Upper lobe of left lung (tissue), 4 donors: ENCODE results near the gene TMIGD1.

Experiments used
- EP300 ChIP-seq, 4 donors: sonication (generic); formaldehyde crosslinking; IDR thresholded peaks; one replicate each; pipeline ENCODE4 v1.5.1; 2017; ENCODE audit warnings: antibody characterized with exemption in 4 of 4, control low read depth in 2 of 4
- POLR2A ChIP-seq, 4 donors: fragments of 450-650 bp; IDR thresholded peaks; one replicate each; pipeline ENCODE4 v1.5.1; 2016 to 2017; ENCODE audit warnings: antibody characterized with exemption in 4 of 4, mild to moderate bottlenecking in 2 of 4
- TF ChIP-seq, protein P1 (sequence below), 6 experiments: fragments of 450-650 bp in 4 of 6; fragments of 200-600 bp in 2 of 6; sonication (generic) in 2 of 6; IDR thresholded peaks; one replicate each; pipeline ENCODE4 v1.5.1; 2016 to 2019; ENCODE audit warnings: antibody characterized with exemption in 6 of 6

DNA sequence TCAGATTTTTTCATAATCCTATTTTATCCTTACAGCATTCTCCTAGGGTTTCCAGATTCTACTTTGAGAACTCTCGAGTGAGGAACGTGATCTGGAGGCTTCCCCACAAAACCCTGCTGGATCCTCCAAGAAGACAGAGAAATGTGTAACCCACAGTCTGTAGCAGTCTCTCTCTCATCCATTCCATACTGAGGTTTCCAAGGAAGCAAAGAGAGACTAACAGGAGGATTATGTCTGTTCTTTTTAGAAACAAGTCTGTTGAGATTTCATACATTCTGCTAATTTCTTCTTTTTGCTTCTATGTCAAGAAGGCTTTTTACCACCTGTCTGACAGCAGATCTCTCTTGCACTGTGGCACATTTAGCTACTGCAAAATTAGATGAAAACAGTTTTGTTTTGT is 18.8 kb downstream of the TMIGD1 start:
- TF ChIP-seq, protein P1, sequence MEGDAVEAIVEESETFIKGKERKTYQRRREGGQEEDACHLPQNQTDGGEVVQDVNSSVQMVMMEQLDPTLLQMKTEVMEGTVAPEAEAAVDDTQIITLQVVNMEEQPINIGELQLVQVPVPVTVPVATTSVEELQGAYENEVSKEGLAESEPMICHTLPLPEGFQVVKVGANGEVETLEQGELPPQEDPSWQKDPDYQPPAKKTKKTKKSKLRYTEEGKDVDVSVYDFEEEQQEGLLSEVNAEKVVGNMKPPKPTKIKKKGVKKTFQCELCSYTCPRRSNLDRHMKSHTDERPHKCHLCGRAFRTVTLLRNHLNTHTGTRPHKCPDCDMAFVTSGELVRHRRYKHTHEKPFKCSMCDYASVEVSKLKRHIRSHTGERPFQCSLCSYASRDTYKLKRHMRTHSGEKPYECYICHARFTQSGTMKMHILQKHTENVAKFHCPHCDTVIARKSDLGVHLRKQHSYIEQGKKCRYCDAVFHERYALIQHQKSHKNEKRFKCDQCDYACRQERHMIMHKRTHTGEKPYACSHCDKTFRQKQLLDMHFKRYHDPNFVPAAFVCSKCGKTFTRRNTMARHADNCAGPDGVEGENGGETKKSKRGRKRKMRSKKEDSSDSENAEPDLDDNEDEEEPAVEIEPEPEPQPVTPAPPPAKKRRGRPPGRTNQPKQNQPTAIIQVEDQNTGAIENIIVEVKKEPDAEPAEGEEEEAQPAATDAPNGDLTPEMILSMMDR (IDR thresholded peaks at IDR 0.05) = no peak
- TF ChIP-seq POLR2A (IDR thresholded peaks at IDR 0.05) = no peak
- no peak for TF ChIP-seq EP300 (IDR thresholded peaks at IDR 0.05)
